ENCODE data around the gene CD163L1. TPM values are rescaled to one million over a fixed set of nuclear protein-coding genes. Genes with fewer than 3 reads are reported as not detected.
"Not testable (repeated sequence)": the region's sequence is repeated elsewhere in the genome, so short reads cannot be mapped to it uniquely, and the experiment has no call there.

CD163L1 gene
- total RNA-seq, 2 donors from 2014 or later = 0.42 to 0.99 TPM

DNA sequence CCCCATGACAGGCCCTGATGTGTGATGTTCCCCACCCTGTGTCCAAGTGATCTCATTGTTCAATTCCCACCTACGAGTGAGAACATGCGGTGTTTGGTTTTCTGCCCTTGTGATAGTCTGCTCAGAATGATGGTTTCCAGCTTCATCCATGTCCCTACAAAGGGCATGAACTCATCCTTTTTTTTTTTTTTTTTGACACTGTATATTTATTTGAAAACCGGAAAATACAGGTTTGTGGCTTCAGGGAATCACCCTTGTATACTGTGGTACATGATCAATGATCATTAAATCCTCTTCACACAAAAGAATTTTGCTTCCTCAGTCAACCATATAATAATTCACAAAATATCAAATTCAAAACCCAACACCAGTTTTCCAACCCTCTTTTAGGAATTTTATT is 6.5 kb downstream of the CD163L1 start:
- H3K36me3 Mint-ChIP-seq (ENCODE audit: low read depth); H3K27ac ChIP-seq (ENCODE audit: low read depth, low read length): not testable (repeated sequence)
- H3K9me3 Mint-ChIP-seq = peaks cover 19% of the 10 kb centered on the region

DNA sequence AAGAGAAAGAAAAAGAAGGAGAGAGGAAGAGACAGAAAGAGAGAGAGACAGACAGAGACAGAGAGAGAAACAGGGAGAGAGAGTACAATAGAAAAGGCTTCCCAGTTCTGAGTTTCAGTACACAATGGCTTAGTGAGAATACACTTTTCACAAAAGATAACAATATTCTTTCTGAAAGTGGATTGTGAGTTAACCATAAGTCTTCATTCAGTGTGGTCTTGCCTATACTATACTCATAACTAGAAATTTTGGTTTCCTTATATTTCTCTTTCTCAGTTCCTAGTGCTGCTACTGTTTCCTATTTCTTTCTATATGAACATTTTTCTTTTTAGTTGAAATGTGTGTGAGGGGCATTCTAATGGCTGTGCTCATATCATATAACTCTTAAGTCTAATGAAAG is 9.3 kb downstream of the CD163L1 start:
- Histone ChIP-seq H3K4me1 (ENCODE audit: control insufficient read depth, insufficient read depth, low read length) (no peaks in the 10 kb centered on the region), H3K4me3 (ENCODE audit: low read length) (no peak overlapping the region), H3K27ac (ENCODE audit: low read depth, low read length) (no peak overlapping the region), H3K9me3 (ENCODE audit: control insufficient read depth, low read length) (no peaks in the 10 kb centered on the region), H3K9ac (ENCODE audit: extremely low read depth, low read length, poor library complexity, severe bottlenecking) (no peak overlapping the region), H3K36me3 (ENCODE audit: control insufficient read depth, insufficient read depth, low read length) (no peaks in the 10 kb centered on the region), H3K27me3 (ENCODE audit: control insufficient read depth, insufficient read depth, low read length, poor library complexity, severe bottlenecking) (no peaks in the 10 kb centered on the region)
- DNase-seq = no peak
- no peak overlapping the region for H3K27ac Mint-ChIP-seq
- H3K4me1 Mint-ChIP-seq = peaks cover 7% of the 10 kb centered on the region
- no peak overlapping the region for H3K4me3 Mint-ChIP-seq
- H3K36me3 Mint-ChIP-seq (ENCODE audit: low read depth) = peaks cover 6% of the 10 kb centered on the region
- TF ChIP-seq, protein P1, sequence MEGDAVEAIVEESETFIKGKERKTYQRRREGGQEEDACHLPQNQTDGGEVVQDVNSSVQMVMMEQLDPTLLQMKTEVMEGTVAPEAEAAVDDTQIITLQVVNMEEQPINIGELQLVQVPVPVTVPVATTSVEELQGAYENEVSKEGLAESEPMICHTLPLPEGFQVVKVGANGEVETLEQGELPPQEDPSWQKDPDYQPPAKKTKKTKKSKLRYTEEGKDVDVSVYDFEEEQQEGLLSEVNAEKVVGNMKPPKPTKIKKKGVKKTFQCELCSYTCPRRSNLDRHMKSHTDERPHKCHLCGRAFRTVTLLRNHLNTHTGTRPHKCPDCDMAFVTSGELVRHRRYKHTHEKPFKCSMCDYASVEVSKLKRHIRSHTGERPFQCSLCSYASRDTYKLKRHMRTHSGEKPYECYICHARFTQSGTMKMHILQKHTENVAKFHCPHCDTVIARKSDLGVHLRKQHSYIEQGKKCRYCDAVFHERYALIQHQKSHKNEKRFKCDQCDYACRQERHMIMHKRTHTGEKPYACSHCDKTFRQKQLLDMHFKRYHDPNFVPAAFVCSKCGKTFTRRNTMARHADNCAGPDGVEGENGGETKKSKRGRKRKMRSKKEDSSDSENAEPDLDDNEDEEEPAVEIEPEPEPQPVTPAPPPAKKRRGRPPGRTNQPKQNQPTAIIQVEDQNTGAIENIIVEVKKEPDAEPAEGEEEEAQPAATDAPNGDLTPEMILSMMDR (conservative IDR thresholded peaks at IDR 0.05) = no peak
- H3K9me3 Mint-ChIP-seq = peaks cover 17% of the 10 kb centered on the region
- peaks cover 14% of the 10 kb centered on the region for H3K27me3 Mint-ChIP-seq (ENCODE audit: insufficient read depth)

More for the DNA sequence above, 6.5 kb downstream of the CD163L1 start:
- H3K9me3 ChIP-seq (ENCODE audit: control insufficient read depth, low read length); H3K27ac Mint-ChIP-seq; H3K4me1 ChIP-seq (ENCODE audit: control insufficient read depth, insufficient read depth, low read length); H3K36me3 ChIP-seq (ENCODE audit: control insufficient read depth, insufficient read depth, low read length); H3K27me3 ChIP-seq (ENCODE audit: control insufficient read depth, insufficient read depth, low read length, poor library complexity, severe bottlenecking); H3K4me3 Mint-ChIP-seq; H3K4me3 ChIP-seq (ENCODE audit: low read length); H3K9ac ChIP-seq (ENCODE audit: extremely low read depth, low read length, poor library complexity, severe bottlenecking); H3K4me1 Mint-ChIP-seq; DNase-seq: not testable (repeated sequence)
- peaks cover 30% of the 10 kb centered on the region for H3K27me3 Mint-ChIP-seq (ENCODE audit: insufficient read depth)
- 90% methylated on average over 3 of the region's 3 CpGs; no CpG with 5 or more reads in 1 of the 2 experiments for WGBS, 2 experiments (ENCODE audit: insufficient coverage in 1 of 2, insufficient read length in 1 of 2)

DNA sequence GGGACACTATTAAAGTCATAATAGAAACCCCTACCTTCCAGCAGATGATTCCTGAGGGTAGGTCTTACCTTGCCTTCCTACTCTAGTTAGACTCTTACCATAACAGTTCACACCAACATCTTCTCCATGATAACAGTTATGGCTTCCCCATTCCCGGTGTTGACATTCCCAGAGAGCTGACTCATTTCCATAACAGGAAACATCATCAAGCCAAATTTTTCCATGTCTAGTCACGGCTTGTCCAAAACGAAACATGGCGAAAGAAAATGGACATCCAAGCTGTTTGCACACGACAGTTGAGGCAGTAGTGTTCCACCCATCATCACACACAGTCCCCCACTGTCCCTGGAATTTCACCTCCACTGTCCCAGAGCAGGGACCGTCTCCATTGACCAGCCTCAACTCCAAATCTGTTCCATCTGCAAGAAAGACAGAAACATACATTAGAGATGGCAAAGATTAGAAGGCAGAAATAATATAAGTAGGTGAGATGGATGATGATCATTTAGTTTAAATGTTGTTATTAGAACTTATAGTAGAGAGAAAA is 10.6 kb downstream of the CD163L1 start:
- Histone ChIP-seq H3K36me3 (ENCODE audit: control insufficient read depth, insufficient read depth, low read length) (no peaks in the 10 kb centered on the region), H3K27me3 (ENCODE audit: control insufficient read depth, insufficient read depth, low read length, poor library complexity, severe bottlenecking) (no peaks in the 10 kb centered on the region), H3K9me3 (ENCODE audit: control insufficient read depth, low read length) (no peaks in the 10 kb centered on the region), H3K9ac (ENCODE audit: extremely low read depth, low read length, poor library complexity, severe bottlenecking) (no peak overlapping the region), H3K4me1 (ENCODE audit: control insufficient read depth, insufficient read depth, low read length) (no peaks in the 10 kb centered on the region), H3K4me3 (ENCODE audit: low read length) (no peak overlapping the region), H3K27ac (ENCODE audit: low read depth, low read length) (no peak overlapping the region)
- 85 to 87% methylated on average over 2 to 6 of the region's 6 CpGs for WGBS, 2 experiments (ENCODE audit: insufficient coverage in 1 of 2, insufficient read length in 1 of 2)
- H3K27me3 Mint-ChIP-seq (ENCODE audit: insufficient read depth) = peaks cover under 1% of the 10 kb centered on the region
- peaks cover 4% of the 10 kb centered on the region for H3K9me3 Mint-ChIP-seq
- TF ChIP-seq, protein P1 (conservative IDR thresholded peaks at IDR 0.05) = no peak
- peaks cover 10% of the 10 kb centered on the region for H3K4me1 Mint-ChIP-seq
- H3K36me3 Mint-ChIP-seq (ENCODE audit: low read depth) = peaks cover 3% of the 10 kb centered on the region
- no peak overlapping the region for H3K4me3 Mint-ChIP-seq
- DNase-seq = no peak
- H3K27ac Mint-ChIP-seq = no peak overlapping the region

All from endodermal cell (in vitro differentiated cells).